Measurements from ENCODE around the gene TBC1D19.

- TF ChIP-seq POLR2AphosphoS5 (IDR thresholded peaks at IDR 0.05; ENCODE audit: low read depth, low read length) (no peak), CTCF (IDR thresholded peaks at IDR 0.05) (no peak)
Measured at GRCh38 chr4:26753617-26754016, 169.7 kb downstream of the TBC1D19 start.

All from Panc1 (cell line).